Mesendoderm (in vitro differentiated cells): ENCODE results near the gene MAL.
A peak's percentile ranks its signal among the peaks of the same experiment; 100 is the strongest.
"Not testable (repeated sequence)": the region's sequence is repeated elsewhere in the genome, so short reads cannot be mapped to it uniquely, and the experiment has no call there.

Experiments
- DNase-seq: peaks from one replicate; pipeline ENCODE4 v3.0.0; 2013
- H2AK5ac ChIP-seq: 2 replicates; pipeline ENCODE4 v1.6.1; 2013; ENCODE audit warnings: low read length, inconsistent platforms
- H2BK120ac ChIP-seq: 2 replicates; pipeline ENCODE4 v1.6.1; 2013; ENCODE audit warnings: low read depth, mild to moderate bottlenecking, low read length, moderate library complexity, mixed read lengths
- H2BK15ac ChIP-seq: replicated peaks from 2 replicates; pipeline ENCODE4 v1.6.1; 2013; ENCODE audit warnings: low read depth, mild to moderate bottlenecking, moderate library complexity
- H2BK5ac ChIP-seq: 2 replicates; pipeline ENCODE4 v1.6.1; 2013; ENCODE audit warnings: low read length, inconsistent platforms
- H3K18ac ChIP-seq: 2 replicates; pipeline ENCODE4 v1.6.1; 2013; ENCODE audit warnings: mild to moderate bottlenecking, low read length, mixed read lengths
- H3K23ac ChIP-seq: one replicate; pipeline ENCODE4 v1.6.1; 2013; ENCODE audit warnings: low read length
- H3K27ac ChIP-seq: 2 replicates; pipeline ENCODE4 v1.5.1; 2013; ENCODE audit warnings: low read depth, mild to moderate bottlenecking, inconsistent platforms, low read length, moderate library complexity
- H3K27me3 ChIP-seq: 2 replicates; pipeline ENCODE4 v1.6.1; 2013; ENCODE audit warnings: low read length, control low read depth, mild to moderate bottlenecking, inconsistent platforms; ENCODE audit not compliant: insufficient read depth, poor library complexity
- H3K36me3 ChIP-seq: 2 replicates; pipeline ENCODE4 v1.6.1; 2013; ENCODE audit warnings: low read length, inconsistent platforms; ENCODE audit not compliant: control insufficient read depth, insufficient read depth
- H3K4ac ChIP-seq: one replicate; pipeline ENCODE4 v1.6.1; 2013; ENCODE audit warnings: low read depth, mild to moderate bottlenecking, low read length, moderate library complexity
- H3K4me1 ChIP-seq: 2 replicates; pipeline ENCODE4 v1.6.1; 2013; ENCODE audit warnings: low read depth, low read length, inconsistent platforms; ENCODE audit not compliant: control insufficient read depth
- H3K4me2 ChIP-seq: 2 replicates; pipeline ENCODE4 v1.6.1; 2013; ENCODE audit warnings: low read length
- H3K4me3 ChIP-seq: 2 replicates; pipeline ENCODE4 v1.5.1; 2013; ENCODE audit warnings: mild to moderate bottlenecking, low read length
- H3K56ac ChIP-seq: one replicate; pipeline ENCODE4 v1.6.1; 2013; ENCODE audit warnings: low read length
- H3K79me1 ChIP-seq: 2 replicates; pipeline ENCODE4 v1.6.1; 2013; ENCODE audit warnings: low read length, inconsistent platforms
- H3K79me2 ChIP-seq: 2 replicates; pipeline ENCODE4 v1.6.1; 2013; ENCODE audit warnings: mild to moderate bottlenecking, low read length; ENCODE audit not compliant: control insufficient read depth, insufficient read depth
- H3K9ac ChIP-seq: 2 replicates; pipeline ENCODE4 v1.6.1; 2013; ENCODE audit warnings: low read length, inconsistent platforms
- H4K5ac ChIP-seq: one replicate; pipeline ENCODE4 v1.6.1; 2013; ENCODE audit warnings: low read length
- H4K8ac ChIP-seq: one replicate; pipeline ENCODE4 v1.6.1; 2013; ENCODE audit warnings: low read depth, mild to moderate bottlenecking, control low read depth, low read length, moderate library complexity
- WGBS: extraction: QIAGEN DNeasy Blood & Tissue Kit; methylation state at CpG from one replicate; pipeline ENCODE4 v1.1.7; 2013; ENCODE audit warnings: low lambda C conversion rate, missing lambda C conversion rate; ENCODE audit not compliant: insufficient coverage; ENCODE audit errors: extremely low coverage; 5-methylcytosine and 5-hydroxymethylcytosine counted together

The MAL gene

DNA sequence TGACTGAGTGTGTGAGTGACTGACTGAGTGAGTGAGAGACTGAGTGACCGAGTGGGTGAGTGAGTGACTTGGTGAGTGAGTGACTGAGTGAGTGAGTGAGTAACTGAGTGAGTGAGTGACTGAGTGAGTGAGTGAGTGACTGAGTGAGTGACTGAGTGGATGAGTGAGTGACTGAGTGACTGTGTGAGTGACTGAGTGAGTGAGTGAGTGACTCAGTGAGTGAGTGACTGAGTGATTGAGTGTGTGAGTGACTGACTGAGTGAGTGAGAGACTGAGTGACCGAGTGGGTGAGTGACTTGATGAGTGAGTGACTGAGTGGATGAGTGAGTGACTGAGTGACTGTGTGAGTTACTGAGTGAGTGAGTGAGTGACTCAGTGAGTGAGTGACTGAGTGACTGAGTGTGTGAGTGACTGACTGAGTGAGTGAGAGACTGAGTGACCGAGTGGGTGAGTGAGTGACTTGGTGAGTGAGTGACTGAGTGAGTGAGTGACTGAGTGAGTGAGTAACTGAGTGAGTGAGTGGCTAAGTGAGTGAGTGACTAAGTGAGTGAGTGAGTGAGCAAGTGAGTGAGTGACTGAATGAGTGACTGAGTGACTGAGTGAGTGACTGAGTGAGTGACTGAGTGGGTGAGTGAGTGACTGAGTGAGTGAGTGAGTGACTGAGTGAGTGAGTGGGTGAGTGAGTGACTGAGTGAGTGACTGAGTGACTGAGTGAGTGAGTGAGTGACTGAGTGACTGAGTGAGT, 12.5 kb downstream of the MAL start:
- H3K36me3 ChIP-seq, H4K5ac ChIP-seq: not testable (repeated sequence)

DNA sequence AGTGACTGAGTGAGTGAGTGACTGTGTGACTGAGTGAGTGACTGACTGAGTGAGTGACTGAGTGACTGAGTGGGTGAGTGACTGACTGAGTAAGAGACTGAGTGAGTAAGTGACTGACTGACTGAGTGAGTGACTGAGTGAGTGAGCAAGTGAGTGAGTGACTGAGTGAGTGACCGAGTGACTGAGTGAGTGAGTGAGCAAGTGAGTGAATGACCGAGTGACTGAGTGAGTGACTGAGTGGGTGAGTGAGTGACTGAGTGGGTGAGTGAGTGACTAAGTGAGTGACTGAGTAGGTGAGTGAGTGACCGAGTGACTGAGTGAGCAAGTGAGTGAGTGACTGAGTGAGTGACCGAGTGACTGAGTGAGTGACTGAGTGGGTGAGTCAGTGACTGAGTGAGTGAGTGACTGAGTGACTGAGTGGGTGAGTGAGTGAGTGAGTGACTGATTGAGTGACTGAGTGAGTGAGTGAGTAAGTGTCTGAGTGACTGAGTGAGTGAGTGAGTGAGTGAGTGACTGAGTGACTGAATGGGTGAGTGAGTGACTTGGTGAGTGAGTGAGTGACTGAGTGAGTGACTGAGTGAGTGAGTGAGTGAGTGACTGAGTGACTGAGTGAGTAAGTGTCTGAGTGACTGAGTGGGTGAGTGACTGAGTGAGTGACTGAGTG, 13.3 kb downstream of the MAL start:
- no CpG with 5 or more reads among the region's 4 CpGs for WGBS
- H3K23ac ChIP-seq: no peak overlapping the region

More for the DNA sequence above, 12.5 kb downstream of the MAL start:
- not testable (repeated sequence) for H3K27ac ChIP-seq, H3K4me2 ChIP-seq, H4K8ac ChIP-seq, H3K4me1 ChIP-seq, H3K27me3 ChIP-seq, H2BK5ac ChIP-seq, H3K18ac ChIP-seq, H3K79me1 ChIP-seq, DNase-seq, H3K56ac ChIP-seq, H2BK15ac ChIP-seq, H3K79me2 ChIP-seq, H3K23ac ChIP-seq, H3K4ac ChIP-seq, H3K9ac ChIP-seq, H3K4me3 ChIP-seq, H2BK120ac ChIP-seq, H2AK5ac ChIP-seq
- no CpG with 5 or more reads among the region's 3 CpGs for WGBS

DNA sequence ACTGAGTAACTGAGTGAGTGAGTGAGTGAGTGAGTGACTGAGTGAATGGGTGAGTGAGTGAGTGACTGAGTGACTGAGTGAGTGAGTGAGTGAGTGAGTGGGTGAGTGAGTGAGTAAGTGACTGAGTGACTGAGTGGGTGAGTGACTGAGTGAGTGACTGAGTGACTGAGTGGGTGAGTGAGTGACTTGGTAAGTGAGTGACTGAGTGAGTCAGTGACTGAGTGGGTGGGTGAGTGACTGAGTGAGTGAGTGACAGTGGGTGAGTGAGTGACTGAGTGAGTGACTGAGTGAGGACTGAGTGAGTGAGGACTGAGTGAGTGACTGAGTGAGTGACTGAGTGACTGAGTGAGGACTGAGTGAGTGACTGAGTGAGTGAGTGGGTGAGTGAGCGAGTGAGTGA, 13.9 kb downstream of the MAL start:
- H3K4ac ChIP-seq: no peak overlapping the region
- H3K56ac ChIP-seq: no peak overlapping the region
- no peaks in the 10 kb centered on the region for H3K4me1 ChIP-seq
- no peak overlapping the region for H4K5ac ChIP-seq
- H3K4me3 ChIP-seq: no peak overlapping the region
- H2BK15ac ChIP-seq: no peak overlapping the region
- H3K27ac ChIP-seq: no peak overlapping the region
- no peak overlapping the region for H4K8ac ChIP-seq
- no peaks in the 10 kb centered on the region for H3K79me1 ChIP-seq
- H3K9ac ChIP-seq: no peak overlapping the region
- no CpG with 5 or more reads among the region's 1 CpG for WGBS
- no peak overlapping the region for H2BK5ac ChIP-seq
- no peak for DNase-seq
- H3K18ac ChIP-seq: no peak overlapping the region
- no peaks in the 10 kb centered on the region for H3K79me2 ChIP-seq
- H3K27me3 ChIP-seq: no peaks in the 10 kb centered on the region
- no peak overlapping the region for H2AK5ac ChIP-seq
- no peaks in the 10 kb centered on the region for H3K36me3 ChIP-seq
- no peak overlapping the region for H2BK120ac ChIP-seq
- H3K4me2 ChIP-seq: no peak overlapping the region
- no peak overlapping the region for H3K23ac ChIP-seq

More for the DNA sequence above, 13.3 kb downstream of the MAL start:
- Histone ChIP-seq H3K9ac (no peak overlapping the region), H3K27ac (no peak overlapping the region), H4K5ac (no peak overlapping the region), H3K4me1 (no peaks in the 10 kb centered on the region), H3K4me2 (no peak overlapping the region), H3K18ac (no peak overlapping the region), H4K8ac (no peak overlapping the region), H3K79me1 (no peaks in the 10 kb centered on the region), H3K4ac (no peak overlapping the region), H2AK5ac (no peak overlapping the region), H2BK120ac (no peak overlapping the region), H3K27me3 (no peaks in the 10 kb centered on the region), H2BK15ac (no peak overlapping the region), H3K56ac (no peak overlapping the region), H3K36me3 (no peaks in the 10 kb centered on the region), H2BK5ac (no peak overlapping the region), H3K79me2 (no peaks in the 10 kb centered on the region), H3K4me3 (no peak overlapping the region)
- DNase-seq: no peak

DNA sequence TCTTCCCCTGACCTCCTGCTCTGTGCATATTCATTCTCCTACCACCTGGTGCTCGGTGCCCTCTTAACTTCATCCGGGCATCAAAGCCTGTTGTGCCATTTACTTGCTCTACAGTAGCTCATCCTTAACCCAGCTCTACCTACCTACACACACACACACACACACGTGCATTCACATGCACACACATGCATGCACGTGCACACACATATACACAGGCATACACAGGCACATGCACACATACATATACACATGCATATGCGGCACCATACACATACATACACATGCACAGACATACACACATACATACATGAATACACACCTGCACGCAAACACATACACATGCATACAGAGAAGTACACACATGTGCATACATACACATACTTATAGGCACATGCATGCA, 14.5 kb downstream of the MAL start:
- no peak overlapping the region for H3K23ac ChIP-seq
- H4K5ac ChIP-seq: no peak overlapping the region
- no peaks in the 10 kb centered on the region for H3K79me1 ChIP-seq
- no peak overlapping the region for H2AK5ac ChIP-seq
- no peak overlapping the region for H3K4me2 ChIP-seq
- no peaks in the 10 kb centered on the region for H3K36me3 ChIP-seq
- no peak overlapping the region for H3K9ac ChIP-seq
- no peak overlapping the region for H3K27ac ChIP-seq
- no CpG with 5 or more reads among the region's 6 CpGs for WGBS
- H3K4me1 ChIP-seq: no peaks in the 10 kb centered on the region
- H2BK5ac ChIP-seq: no peak overlapping the region
- no peak overlapping the region for H2BK120ac ChIP-seq
- no peak overlapping the region for H3K56ac ChIP-seq
- H2BK15ac ChIP-seq: no peak overlapping the region
- no peak overlapping the region for H3K4me3 ChIP-seq
- H3K27me3 ChIP-seq: no peaks in the 10 kb centered on the region
- H3K18ac ChIP-seq: no peak overlapping the region
- no peak overlapping the region for H3K4ac ChIP-seq
- H3K79me2 ChIP-seq: no peaks in the 10 kb centered on the region
- no peak for DNase-seq
- H4K8ac ChIP-seq: no peak overlapping the region

DNA sequence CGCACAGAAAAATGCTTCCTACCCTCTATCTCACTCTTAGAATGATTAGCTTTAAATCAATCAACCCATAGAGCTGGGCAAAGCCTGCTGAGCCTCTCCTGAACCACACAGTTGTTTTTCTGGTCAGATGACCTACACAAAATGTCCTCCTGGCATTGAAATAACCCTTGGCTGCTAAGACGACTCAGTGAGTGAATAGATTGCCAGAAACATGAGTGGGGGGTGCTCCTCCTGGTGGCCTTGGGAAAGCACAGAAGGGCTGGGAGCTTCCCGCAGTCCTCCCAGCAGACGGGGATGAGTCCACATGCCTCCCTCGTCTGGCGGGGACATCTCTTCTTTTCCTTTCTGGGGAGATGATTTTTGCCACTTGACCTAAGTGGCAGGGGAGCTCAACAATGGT, 14.9 kb downstream of the MAL start:
- Histone ChIP-seq H2BK120ac (no peak overlapping the region), H3K27me3 (no peaks in the 10 kb centered on the region), H3K4me1 (no peaks in the 10 kb centered on the region), H4K5ac (no peak overlapping the region), H3K4me3 (no peak overlapping the region), H3K23ac (no peak overlapping the region), H3K9ac (no peak overlapping the region), H3K56ac (no peak overlapping the region), H3K36me3 (no peaks in the 10 kb centered on the region), H2AK5ac (no peak overlapping the region), H3K4me2 (no peak overlapping the region), H3K4ac (no peak overlapping the region), H4K8ac (no peak overlapping the region), H2BK5ac (no peak overlapping the region), H3K79me2 (no peaks in the 10 kb centered on the region), H3K27ac (no peak overlapping the region), H3K79me1 (no peaks in the 10 kb centered on the region), H2BK15ac (no peak overlapping the region), H3K18ac (no peak overlapping the region)
- DNase-seq: peak; percentile 54
- WGBS: no CpG with 5 or more reads among the region's 6 CpGs
